ENCODE results near the gene RIPK3. TPM values are rescaled to one million over a fixed set of nuclear protein-coding genes. Genes with fewer than 3 reads are reported as not detected.
A peak's percentile ranks its signal among the peaks of the same experiment; 100 is the strongest.

Gene RIPK3
- total RNA-seq, 2 experiments from 2014 or later = 11.0 to 11.8 TPM

DNA sequence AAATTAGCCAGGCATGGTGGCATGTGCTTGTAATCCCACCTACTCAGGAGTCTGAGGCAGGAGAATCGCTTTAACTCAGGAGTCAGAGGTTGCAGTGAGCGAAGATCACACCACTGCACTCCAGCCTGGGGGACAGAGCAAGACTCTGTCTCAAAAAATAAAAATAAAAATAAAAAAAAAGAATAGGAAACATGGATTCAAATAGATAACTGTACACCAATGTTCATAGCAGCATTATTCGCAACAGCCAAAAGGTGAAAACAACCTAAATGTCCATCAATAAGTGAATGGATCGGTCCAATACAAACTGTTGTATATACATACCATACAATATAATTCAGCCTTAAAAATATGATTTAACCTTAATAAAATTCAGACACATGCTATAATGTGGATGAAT lies 3.1 kb upstream of the RIPK3 start:
- POLR2A ChIA-PET = no interaction called here
- Mint-ChIP-seq H3K36me3 (peaks cover 2% of the 10 kb centered on the region), H3K4me3 (no peak overlapping the region), H3K27ac (no peak overlapping the region), H3K27me3 (peaks cover 15% of the 10 kb centered on the region), H3K4me1 (ENCODE audit: low read depth) (peaks cover 14% of the 10 kb centered on the region), H3K9me3 (no peaks in the 10 kb centered on the region)
- CTCF ChIA-PET = interaction anchor here (1.7 to 5.7 kb wide), 2 partner anchors 9 to 10 kb away, joined by 6 to 41 read pairs; partner anchors contain the start of gene ADCY4
- DNase-seq = no peak
- intact Hi-C loops (cut with micrococcal nuclease) = no loop called here

DNA sequence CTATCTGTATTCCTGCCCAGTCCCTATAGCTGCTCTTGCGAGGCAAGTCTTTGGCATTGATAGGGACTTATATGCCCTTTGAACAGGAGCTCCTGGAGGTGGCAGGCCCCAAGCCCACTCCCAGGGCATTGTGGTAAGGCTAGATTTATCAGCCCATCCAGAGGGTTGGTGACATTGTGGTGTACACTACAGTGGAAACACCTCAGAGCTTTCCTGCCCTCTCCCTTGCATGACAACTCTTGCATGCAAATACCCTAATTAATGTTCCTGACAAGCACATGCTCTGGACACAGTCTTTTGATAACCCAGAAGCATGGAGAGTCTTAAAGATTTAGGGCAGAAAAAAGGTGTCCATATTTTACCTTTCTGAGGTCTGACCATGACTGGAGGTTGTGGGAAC lies 815 bp upstream of the RIPK3 start:
- H3K9me3 Mint-ChIP-seq = no peaks in the 10 kb centered on the region
- DNase-seq = no peak
- H3K36me3 Mint-ChIP-seq = peaks cover 13% of the 10 kb centered on the region
- POLR2A ChIA-PET = interaction anchor here (0.9 to 1.8 kb wide), 3 partner anchors 30 to 91 kb away, joined by 3 to 10 read pairs (median 7); partner anchors contain the start of genes CBLN3 and KHNYN
- H3K4me1 Mint-ChIP-seq (ENCODE audit: low read depth) = peaks cover 14% of the 10 kb centered on the region
- CTCF ChIA-PET = interaction anchor here (0.6 to 25.4 kb wide), 6 partner anchors 13 to 98 kb away, joined by 3 to 968 read pairs (median 4); partner anchors contain the start of genes CBLN3, KHNYN, LTB4R2 and SDR39U1
- no peak overlapping the region for H3K27ac Mint-ChIP-seq
- peaks cover 9% of the 10 kb centered on the region for H3K27me3 Mint-ChIP-seq
- no peak overlapping the region for H3K4me3 Mint-ChIP-seq
- intact Hi-C loops (cut with micrococcal nuclease) = no loop called here

DNA sequence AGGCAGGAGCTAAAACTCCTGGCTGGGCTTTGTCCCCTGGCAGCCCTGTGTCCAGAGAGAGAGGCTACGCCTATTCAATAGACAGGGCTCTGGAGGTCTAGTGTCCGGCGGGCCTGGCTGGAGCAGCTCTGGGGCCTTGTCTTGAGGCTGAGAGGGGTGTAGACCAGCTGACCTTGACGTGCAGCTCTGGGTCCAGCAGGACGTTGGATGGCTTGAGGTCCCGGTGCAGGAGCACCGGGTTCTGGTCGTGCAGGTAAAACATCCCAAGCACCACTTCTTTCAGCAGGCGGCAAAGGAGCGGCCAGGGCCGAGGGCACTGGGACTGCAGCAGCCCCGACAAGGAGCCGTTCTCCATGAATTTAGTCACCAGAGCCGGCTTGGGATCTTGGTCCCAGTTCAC lies 948 bp downstream of the RIPK3 start:
- no peak for DNase-seq
- ChIA-PET CTCF (interaction anchor here (2.7 to 25.4 kb wide), 2 partner anchors 27 to 95 kb away, joined by 9 to 968 read pairs; partner anchors contain the start of genes CBLN3, KHNYN and SDR39U1), POLR2A (interaction anchor here (0.8 to 1.8 kb wide), 2 partner anchors 23 to 93 kb away, joined by 3 to 7 read pairs; no protein-coding TSS in a partner anchor)
- Mint-ChIP-seq H3K4me1 (ENCODE audit: low read depth) (peaks cover 23% of the 10 kb centered on the region), H3K27ac (no peak overlapping the region), H3K36me3 (peaks cover 13% of the 10 kb centered on the region), H3K4me3 (peak overlapping the region; percentile 91), H3K9me3 (no peaks in the 10 kb centered on the region), H3K27me3 (peaks cover 12% of the 10 kb centered on the region)
- intact Hi-C loops (cut with micrococcal nuclease) = no loop called here

DNA sequence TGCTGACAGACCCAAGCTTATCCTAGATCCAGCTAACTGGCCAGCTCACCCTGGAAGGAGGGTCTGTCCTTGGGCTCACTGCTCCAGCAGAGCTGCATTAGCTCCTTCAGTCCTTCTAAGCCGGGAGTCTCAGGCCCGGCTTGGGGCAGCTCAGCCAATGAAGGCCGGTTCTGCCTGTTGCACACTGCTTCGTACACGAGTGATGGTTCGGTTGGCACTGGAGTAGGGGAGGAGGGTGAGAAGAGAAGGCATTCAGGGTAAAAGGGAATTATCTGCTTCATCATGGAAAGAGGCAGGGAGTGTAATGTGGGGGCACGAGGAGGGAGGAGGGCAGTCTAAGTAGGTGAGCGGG lies 2.0 kb downstream of the RIPK3 start:
- ChIA-PET POLR2A (no interaction called here), CTCF (interaction anchor here (1.3 to 25.4 kb wide), 4 partner anchors 9 to 96 kb away, joined by 3 to 968 read pairs (median 6); partner anchors contain the start of genes CBLN3, KHNYN and SDR39U1)
- no peak for DNase-seq
- Mint-ChIP-seq H3K4me1 (ENCODE audit: low read depth) (peaks cover 31% of the 10 kb centered on the region), H3K27me3 (peaks cover 15% of the 10 kb centered on the region), H3K4me3 (no peak overlapping the region), H3K9me3 (no peaks in the 10 kb centered on the region), H3K36me3 (peaks cover 13% of the 10 kb centered on the region), H3K27ac (no peak overlapping the region)
- intact Hi-C loops (cut with micrococcal nuclease) = no loop called here

DNA sequence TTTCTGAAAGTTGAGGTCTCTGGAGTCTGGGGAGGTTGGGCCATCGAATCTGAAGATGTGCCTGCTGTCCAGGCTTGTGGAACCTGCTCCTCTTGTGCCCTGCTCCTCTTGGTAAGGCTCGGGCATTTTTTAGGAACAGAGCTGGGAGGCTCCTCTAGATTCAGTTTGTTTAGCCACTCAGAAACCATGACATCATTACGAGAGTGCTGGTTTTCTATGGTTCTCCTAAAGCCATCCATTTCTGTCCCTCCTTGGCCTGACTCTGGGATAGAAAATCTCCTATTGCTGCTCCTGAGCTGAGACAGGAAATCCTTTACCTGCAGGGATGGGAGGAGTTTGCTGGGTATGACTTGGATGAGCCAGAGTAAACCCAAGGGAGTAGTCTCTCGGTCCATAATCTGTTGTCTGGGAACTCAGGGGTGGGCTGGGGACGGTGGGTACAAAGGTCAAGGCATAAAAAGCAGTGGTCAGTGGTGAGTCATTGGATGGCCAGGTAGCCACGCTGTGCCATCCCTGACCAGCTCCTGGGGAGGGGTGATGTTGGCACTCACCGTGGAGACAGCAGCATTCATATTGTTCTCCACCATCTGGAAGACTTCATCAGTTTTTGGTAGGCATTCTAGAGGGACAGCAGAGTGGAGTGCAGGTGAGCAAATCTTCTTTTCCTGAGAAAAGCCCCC lies 2.5 kb downstream of the RIPK3 start:
- ChIA-PET CTCF (interaction anchor here (1.2 to 25.4 kb wide), 5 partner anchors 9 to 96 kb away, joined by 3 to 968 read pairs (median 3); partner anchors contain the start of genes CBLN3, KHNYN and SDR39U1), POLR2A (interaction anchor here (1.0 kb wide), 1 partner anchor 71 kb away, joined by 3 read pairs; no protein-coding TSS in a partner anchor)
- Mint-ChIP-seq H3K4me3 (no peak overlapping the region), H3K27ac (no peak overlapping the region), H3K9me3 (no peaks in the 10 kb centered on the region), H3K36me3 (peaks cover 13% of the 10 kb centered on the region), H3K27me3 (peaks cover 18% of the 10 kb centered on the region), H3K4me1 (ENCODE audit: low read depth) (peaks cover 34% of the 10 kb centered on the region)
- intact Hi-C loops (cut with micrococcal nuclease) = no loop called here
- DNase-seq = no peak

DNA sequence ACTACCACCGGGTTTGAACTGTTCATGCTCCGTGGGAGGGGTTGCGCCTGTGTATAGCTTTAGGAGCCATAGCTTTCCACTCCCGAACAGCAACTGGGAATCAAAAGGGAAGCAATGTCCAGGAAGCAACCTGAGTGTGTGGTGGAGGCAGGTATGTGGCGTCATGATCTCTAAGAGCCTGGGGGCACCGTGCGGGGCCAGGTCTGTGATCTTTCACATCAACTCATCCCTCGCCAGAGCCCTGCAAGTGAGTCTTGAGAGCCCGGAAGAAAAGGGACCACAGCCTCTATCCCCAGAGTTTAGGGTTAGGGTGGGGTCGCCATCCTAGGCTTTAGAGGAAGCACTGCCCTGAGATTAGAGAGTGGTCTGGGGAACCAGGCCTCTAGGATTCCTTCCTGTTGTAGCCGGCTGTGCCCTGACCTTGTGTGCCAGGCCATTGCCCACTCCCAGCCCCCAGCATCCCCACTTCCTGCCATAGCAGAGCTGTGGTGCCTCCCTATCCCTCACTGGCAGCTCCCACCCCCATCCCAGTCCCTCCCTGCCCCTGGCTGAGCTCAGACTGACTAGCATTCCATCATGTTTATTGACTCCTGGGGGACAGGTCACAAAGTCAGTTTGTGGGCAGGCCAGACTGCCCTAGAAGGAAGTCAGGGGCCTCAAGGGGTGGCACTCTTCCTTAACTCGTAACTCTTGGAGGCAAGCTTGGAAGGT lies 4.2 kb downstream of the RIPK3 start:
- intact Hi-C loops (cut with micrococcal nuclease) = no loop called here
- DNase-seq = no peak
- Mint-ChIP-seq H3K27ac (no peak overlapping the region), H3K4me1 (ENCODE audit: low read depth) (peaks cover 41% of the 10 kb centered on the region), H3K36me3 (peaks cover 13% of the 10 kb centered on the region), H3K27me3 (peaks cover 21% of the 10 kb centered on the region), H3K9me3 (no peaks in the 10 kb centered on the region), H3K4me3 (no peak overlapping the region)
- ChIA-PET CTCF (interaction anchor here (0.6 to 25.4 kb wide), 5 partner anchors 9 to 98 kb away, joined by 3 to 968 read pairs (median 4); partner anchors contain the start of genes CBLN3, KHNYN and SDR39U1), POLR2A (interaction anchor here (0.6 to 1.0 kb wide), 2 partner anchors 73 to 95 kb away, joined by 3 to 4 read pairs; no protein-coding TSS in a partner anchor)

DNA sequence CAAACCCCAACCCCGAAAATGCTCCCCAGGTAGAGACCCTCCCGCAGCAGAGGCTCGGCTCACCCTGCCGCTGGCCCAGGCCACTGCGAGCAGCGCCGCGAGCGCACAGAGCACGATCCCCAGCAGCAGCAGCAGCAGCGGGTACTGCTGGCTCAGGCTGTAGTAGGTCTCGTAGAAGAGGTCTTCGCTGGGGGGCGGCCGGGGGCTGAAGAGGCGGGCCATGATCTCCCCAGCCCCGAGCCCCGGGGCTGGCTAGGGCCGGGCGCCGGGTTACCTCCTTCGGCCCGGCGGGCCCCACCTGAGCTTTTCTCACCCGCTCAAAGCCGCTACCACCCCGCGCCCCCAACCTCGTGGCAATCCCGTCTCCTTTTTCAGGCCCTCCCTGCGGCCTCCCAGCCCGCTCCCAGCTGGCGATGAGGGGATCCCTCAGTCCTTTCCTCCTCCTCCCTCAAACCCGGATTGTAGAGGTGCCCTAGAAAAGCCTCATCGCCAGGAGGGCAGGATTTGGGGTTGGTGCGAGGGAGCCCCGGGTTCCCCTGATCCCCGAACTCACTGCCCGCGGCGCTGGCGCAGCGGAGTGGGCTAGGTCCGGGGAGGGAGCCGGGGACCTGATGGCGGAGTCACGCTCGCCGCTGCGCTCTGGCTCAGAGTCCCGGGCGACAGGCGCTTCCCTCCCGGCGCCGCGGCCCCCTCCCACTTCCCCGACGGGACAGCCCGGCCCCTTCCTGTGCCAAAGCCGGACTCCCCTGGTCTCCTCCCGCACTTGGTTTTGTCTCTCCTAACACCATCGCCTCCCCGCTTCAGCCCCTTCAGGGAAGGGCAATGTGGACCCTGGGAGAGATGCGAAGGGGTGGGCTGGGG lies 5.1 kb downstream of the RIPK3 start, which contains the start of gene ADCY4:
TSS of gene ADCY4 (minus strand) at position 641 of the 861 bp plus-strand sequence. CDS start at position 222, 419 bp downstream.
- Mint-ChIP-seq H3K27me3 (peaks cover 21% of the 10 kb centered on the region), H3K4me1 (ENCODE audit: low read depth) (peaks cover 43% of the 10 kb centered on the region), H3K4me3 (peak within 1 kb of the TSS; percentile 53), H3K9me3 (no peaks in the 10 kb centered on the region), H3K36me3 (peaks cover 13% of the 10 kb centered on the region), H3K27ac (no peak within 1 kb of the TSS)
- DNase-seq = no peak
- intact Hi-C loops (cut with micrococcal nuclease) = loop anchor here (5.0 kb wide), 1 partner anchor 33 kb away; the partner anchor contains the start of gene NFATC4
- POLR2A ChIA-PET = interaction anchor here (0.7 to 3.4 kb wide), 5 partner anchors 18 to 107 kb away, joined by 3 to 67 read pairs (median 4); partner anchors contain the start of genes CBLN3, KHNYN, SDR39U1 and TINF2
- CTCF ChIA-PET = interaction anchor here (1.2 to 25.4 kb wide), 12 partner anchors 11 to 99 kb away, joined by 4 to 968 read pairs (median 12); partner anchors contain the start of genes CBLN3, CIDEB, KHNYN and LTB4R

DNA sequence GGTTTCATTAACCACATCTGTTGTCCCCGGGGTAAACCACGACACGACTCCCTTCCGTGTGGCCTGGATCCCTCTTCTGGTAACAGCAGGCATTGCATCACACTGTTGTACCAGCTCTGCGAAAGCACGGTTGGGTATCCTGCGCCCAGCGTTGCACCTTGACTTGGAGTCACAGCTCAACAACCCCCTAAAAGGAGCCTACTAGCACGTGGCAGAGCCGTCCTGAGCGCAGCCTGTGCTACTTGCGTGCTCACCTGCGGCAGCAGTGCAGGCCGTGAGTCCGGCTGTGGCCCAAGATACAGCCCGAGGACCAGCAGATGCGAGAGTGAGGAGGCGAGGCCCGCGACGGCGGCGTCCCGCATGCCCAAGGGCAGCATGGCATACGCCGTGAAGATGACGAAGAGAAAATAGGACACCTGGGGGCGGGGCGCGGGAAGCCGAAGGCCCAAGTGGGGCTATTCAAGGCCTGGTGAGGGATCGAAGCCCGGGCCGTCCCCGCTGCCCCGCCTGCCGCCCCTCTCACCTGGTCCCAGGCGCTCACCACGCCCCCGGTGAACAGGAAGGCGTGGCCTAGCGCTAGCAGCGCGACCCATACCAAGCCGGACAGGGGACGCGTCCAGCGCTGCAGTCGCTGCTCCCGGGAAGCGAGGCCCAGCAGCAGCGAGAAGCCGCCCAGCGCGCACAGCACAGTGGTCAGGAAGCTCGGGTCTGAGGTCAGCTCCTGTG lies 7.4 kb downstream of the RIPK3 start:
- Mint-ChIP-seq H3K4me3 (peak overlapping the region; percentile 78), H3K4me1 (ENCODE audit: low read depth) (peaks cover 46% of the 10 kb centered on the region), H3K27ac (peak overlapping the region; percentile 30), H3K9me3 (no peaks in the 10 kb centered on the region), H3K36me3 (peaks cover 9% of the 10 kb centered on the region), H3K27me3 (peaks cover 21% of the 10 kb centered on the region)
- intact Hi-C loops (cut with micrococcal nuclease) = loop anchor here (1.0 to 5.0 kb wide), 6 partner anchors 22 to 346 kb away; partner anchors contain the start of genes LTB4R, LTB4R2, NFATC4 and RABGGTA
- CTCF ChIA-PET = interaction anchor here (0.6 to 25.4 kb wide), 28 partner anchors 12 to 242 kb away, joined by 3 to 968 read pairs (median 6); partner anchors contain the start of genes CBLN3, CIDEB, DCAF11 and KHNYN
- POLR2A ChIA-PET = interaction anchor here (0.6 to 3.4 kb wide), 10 partner anchors 15 to 1404 kb away, joined by 3 to 67 read pairs (median 5); partner anchors contain the start of genes CBLN3, KHNYN, PRMT5 and SDR39U1
- DNase-seq = peak; percentile 89

DNA sequence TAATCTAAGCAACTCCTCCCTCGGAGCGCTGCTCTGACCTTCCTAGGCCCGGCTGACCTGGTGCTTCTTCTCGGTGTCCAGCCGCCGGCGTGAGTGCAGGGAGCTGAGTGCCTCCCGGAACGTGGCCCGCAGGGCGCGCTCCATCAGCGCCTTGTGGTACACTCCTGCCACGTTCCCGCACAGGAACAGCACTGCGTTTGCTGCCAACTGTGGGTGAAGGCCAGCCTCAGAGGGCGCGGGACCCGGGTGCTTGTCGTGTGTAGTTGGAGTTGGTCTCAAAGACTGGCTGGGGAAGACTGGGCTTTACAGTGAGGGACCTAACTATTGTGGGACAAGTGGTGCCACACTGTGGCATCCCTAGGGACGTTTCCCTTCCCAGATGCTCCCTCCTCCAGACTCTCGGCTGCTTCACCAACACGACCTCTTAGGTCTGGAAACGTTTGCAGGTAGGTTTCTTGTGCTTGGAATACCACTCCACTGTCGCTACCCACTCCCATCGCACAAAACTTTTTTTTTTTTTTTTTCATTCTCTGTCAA lies 8.0 kb downstream of the RIPK3 start:
- Mint-ChIP-seq H3K9me3 (no peaks in the 10 kb centered on the region), H3K4me3 (peak overlapping the region; percentile 78), H3K36me3 (peaks cover 6% of the 10 kb centered on the region), H3K27ac (peak overlapping the region; percentile 30), H3K27me3 (peaks cover 21% of the 10 kb centered on the region), H3K4me1 (ENCODE audit: low read depth) (peaks cover 47% of the 10 kb centered on the region)
- intact Hi-C loops (cut with micrococcal nuclease) = loop anchor here (1.0 to 5.0 kb wide), 6 partner anchors 21 to 347 kb away; partner anchors contain the start of genes LTB4R, LTB4R2, NFATC4 and RABGGTA
- CTCF ChIA-PET = interaction anchor here (0.6 to 25.4 kb wide), 11 partner anchors 11 to 223 kb away, joined by 3 to 968 read pairs (median 6); partner anchors contain the start of genes CBLN3, CIDEB, KHNYN and LTB4R
- POLR2A ChIA-PET = interaction anchor here (0.7 to 3.4 kb wide), 6 partner anchors 14 to 132 kb away, joined by 3 to 67 read pairs (median 4); partner anchors contain the start of genes CBLN3, KHNYN and TINF2
- no peak for DNase-seq
